GM18526 (cell line): ENCODE results near the gene REEP1.

Experiments
- POLR2A ChIP-seq: IDR thresholded peaks from 3 replicates; pipeline ENCODE4 v1.6.1; 2011; ENCODE audit not compliant: insufficient read length; ENCODE audit errors: extremely low read depth

Gene REEP1

GRCh38 chr2:86301009-86301408, 36.4 kb downstream of the REEP1 start:
- no peak for TF ChIP-seq POLR2A

DNA sequence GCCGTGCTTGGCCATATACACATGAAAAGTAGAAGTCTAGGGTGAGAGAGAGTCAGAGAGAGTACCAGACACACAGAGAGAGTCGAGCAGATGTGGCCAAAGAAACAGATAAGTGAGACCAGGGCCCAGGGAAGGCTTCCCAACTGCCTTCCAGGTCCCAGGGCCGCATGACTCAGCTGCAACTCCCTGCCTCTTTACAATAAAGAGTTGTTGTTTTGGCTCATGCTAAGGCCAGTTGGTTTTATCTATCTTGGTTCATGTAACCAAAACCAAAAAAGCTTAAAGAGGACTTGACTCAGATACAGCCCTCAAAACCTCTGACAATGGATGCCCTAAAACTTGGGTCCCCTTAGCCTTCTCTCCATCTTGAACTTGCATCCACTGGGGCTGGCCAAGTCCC, 36.9 kb downstream of the REEP1 start:
- no peak for TF ChIP-seq POLR2A

GRCh38 chr2:86298411-86299390, 38.7 kb downstream of the REEP1 start:
- TF ChIP-seq POLR2A: no peak

- no peak for TF ChIP-seq POLR2A
These were observed 39.9 kb downstream of the REEP1 start for GRCh38 chr2:86297382-86298147.

DNA sequence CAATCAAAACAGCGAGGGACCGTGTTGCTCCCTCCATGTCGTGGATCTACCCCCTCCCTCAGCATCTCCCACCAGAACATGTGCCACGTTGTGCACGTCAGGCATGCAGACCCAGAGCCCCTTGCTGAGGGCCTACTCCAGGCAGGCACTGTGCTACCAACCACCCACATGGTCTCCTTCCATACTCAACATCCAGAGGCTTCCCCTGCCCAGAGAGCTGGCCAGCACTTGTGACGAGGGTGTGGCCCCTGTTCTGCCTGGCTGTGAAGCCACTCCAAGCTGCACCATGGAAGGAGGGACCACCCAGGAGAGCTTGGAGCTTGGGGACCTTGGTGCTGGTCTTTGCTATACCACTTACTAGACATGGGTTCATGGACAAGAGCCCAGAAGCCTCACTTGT, 40.5 kb downstream of the REEP1 start:
- no peak for TF ChIP-seq POLR2A

- no peak for TF ChIP-seq POLR2A
These were observed 42.4 kb downstream of the REEP1 start for GRCh38 chr2:86295066-86295465.

DNA sequence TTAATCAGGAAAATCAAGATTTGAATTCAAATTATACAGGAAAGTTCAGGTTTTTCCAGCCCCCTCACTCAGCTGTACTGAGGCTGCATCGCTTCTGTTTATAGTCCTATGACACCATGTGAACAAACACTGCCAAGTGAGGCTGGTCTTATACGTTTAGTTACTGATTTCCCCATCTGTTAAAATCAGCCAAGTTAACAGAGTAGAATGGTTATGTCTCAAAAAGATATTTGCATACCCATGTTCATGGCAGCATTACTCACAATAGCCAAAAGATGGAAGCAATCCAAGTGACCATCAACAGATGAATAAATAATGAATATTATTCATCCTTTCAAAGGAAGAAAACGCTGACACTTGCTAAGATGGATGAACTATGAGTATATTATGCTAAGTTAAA, 43.8 kb downstream of the REEP1 start:
- TF ChIP-seq POLR2A: no peak

DNA sequence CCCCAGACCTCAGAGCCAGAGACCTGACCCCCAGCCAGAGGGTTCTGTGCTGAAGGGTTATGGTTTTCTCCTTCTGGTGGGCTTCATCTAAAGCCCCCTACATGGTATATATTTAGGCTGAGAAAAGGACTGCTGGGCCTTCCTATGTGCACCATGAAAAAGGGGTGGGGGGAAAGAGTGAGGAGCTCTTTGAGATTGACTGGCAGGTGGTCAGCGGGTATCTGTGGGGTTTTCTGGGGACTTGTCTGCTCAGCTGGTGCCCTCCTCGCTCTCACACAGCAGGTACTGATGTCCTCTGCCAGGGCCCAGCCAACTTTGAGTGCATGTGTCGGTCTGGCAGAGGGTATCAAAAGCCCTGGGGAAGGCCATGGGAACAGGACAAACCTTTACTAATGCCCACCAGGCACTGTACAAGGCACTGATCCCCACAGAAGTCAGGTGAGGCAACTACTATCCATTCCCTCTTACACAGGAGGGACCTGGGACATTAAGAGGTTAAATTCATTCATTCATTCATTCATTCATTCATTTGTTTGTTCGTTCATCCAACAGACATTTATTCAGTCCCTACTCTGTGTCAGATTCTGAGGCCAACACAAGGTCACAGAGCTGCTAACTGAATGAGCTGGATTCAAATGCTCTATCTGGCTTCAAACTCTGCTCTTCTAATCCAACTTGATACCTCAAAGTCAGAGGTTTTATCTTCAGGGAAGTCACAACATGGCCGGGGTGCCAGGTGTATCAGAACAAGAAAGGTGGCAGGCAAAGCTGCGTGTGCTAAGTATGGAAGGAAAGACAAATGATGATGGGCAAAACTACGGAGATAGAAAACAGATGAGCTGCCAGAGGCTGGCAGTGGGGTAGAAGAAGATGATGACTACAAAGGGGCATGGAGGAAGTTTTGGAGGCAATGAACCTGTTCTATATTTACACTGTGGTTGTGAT, 44.6 kb downstream of the REEP1 start:
- TF ChIP-seq POLR2A: no peak

DNA sequence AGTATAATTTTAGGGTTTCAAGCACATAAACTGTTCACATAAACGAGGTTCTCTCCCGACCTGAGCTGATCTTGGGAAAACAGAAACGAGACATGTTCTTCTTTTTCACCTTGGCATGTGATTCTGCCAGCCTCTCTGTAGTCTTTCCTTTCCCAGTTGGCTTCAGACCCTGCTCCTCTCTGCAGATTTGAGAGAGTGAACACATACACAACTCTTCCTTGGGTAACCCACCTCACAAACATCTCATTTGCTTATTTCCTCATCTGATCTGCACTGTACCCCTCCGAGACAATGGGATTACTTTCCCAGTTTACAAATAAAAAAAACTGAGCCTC, 46.1 kb downstream of the REEP1 start:
- no peak for TF ChIP-seq POLR2A

GRCh38 chr2:86290596-86291327, 46.7 kb downstream of the REEP1 start:
- TF ChIP-seq POLR2A: no peak

GRCh38 chr2:86286516-86286915, 50.9 kb downstream of the REEP1 start:
- no peak for TF ChIP-seq POLR2A

- no peak for TF ChIP-seq POLR2A
These were observed 51.4 kb downstream of the REEP1 start for GRCh38 chr2:86285981-86286380.

DNA sequence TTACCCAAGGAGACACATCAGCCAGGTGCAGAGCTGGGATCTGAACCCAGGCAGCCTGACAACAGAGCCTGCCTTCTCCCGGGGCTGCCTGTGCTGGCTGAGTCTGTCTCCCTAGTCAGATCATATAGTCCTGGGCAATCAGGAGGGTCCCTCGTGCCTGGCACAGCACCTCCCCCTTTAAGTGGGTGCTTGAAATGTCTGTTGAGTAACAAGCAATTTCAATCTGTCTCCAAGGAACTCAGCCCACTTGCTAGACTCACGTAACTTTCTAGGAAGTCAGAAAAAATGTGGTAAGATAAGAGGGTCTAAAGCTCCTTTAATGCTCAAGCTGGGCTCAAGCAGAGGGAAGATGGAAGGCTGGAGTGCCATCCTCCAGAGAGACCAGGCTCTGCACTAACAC, 51.9 kb downstream of the REEP1 start:
- no peak for TF ChIP-seq POLR2A

DNA sequence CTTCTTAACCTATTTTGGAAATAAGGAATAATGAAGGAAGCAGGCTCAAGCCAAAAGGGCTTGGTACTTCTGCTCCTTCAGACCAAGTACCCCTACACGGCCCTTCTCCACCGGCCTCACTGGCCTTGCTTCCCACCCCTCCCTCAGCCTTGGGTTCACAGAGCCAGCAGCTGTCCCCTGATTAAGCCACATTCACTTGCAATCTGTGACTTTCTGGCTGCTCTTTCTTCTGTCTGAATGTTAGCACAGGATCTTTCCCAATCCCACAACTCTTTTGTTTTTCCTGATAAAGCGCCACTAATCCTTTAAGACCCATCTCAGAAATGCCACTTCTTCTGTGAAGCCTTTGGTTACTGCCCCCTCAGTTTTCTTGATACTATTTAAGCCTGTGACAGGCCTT, 52.4 kb downstream of the REEP1 start:
- TF ChIP-seq POLR2A: no peak
